GM12801 (cell line): ENCODE measurements around the gene LDLRAD3.

ENCODE experiments used
- CTCF ChIP-seq: IDR thresholded peaks from one replicate; pipeline ENCODE4 v1.5.1; 2011; ENCODE audit warnings: control low read depth; ENCODE audit not compliant: insufficient read length; ENCODE audit errors: extremely low read depth

The LDLRAD3 gene

GRCh38 chr11:36135076-36135475 lies 191.2 kb downstream of the LDLRAD3 start:
- TF ChIP-seq CTCF: no peak

- TF ChIP-seq CTCF: no peak
Observed at GRCh38 chr11:36139767-36140166, 195.9 kb downstream of the LDLRAD3 start.

GRCh38 chr11:36141196-36141953 lies 197.5 kb downstream of the LDLRAD3 start:
- no peak for TF ChIP-seq CTCF

GRCh38 chr11:36141956-36142355 lies 198.1 kb downstream of the LDLRAD3 start:
- no peak for TF ChIP-seq CTCF

- no peak for TF ChIP-seq CTCF
Observed at GRCh38 chr11:36142439-36142838, 198.6 kb downstream of the LDLRAD3 start.

- TF ChIP-seq CTCF: no peak
Observed at GRCh38 chr11:36142879-36143278, 199.0 kb downstream of the LDLRAD3 start.

- no peak for TF ChIP-seq CTCF
Observed at GRCh38 chr11:36146437-36146836, 202.6 kb downstream of the LDLRAD3 start.
